GM21360 (cell line): ENCODE results near the gene GATB.
A peak's percentile ranks its signal among the peaks of the same experiment; 100 is the strongest.

Experiments
- ATAC-seq: cut with Tn5 transposase; IDR thresholded peaks from one replicate; pipeline ENCODE4 v1.9.1; 2021; ENCODE audit warnings: mild to moderate bottlenecking, moderate library complexity; ENCODE audit not compliant: unreplicated experiment

Gene GATB, protein sequence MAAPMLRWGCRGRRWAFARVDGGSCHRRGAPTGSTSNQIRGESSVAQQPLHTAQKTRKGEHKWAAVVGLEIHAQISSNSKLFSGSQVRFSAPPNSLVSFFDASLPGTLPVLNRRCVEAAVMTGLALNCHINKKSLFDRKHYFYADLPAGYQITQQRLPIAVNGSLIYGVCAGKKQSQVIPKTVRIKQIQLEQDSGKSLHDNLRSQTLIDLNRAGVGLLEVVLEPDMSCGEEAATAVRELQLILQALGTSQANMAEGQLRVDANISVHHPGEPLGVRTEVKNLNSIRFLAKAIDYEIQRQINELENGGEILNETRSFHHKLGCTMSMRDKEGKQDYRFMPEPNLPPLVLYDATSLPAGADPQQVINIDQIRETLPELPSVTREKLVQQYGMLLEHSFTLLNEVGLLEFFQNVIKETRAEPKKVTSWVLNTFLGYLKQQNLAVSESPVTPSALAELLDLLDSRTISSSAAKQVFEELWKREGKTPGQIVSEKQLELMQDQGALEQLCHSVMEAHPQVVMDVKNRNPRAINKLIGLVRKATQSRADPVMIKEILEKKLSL

DNA sequence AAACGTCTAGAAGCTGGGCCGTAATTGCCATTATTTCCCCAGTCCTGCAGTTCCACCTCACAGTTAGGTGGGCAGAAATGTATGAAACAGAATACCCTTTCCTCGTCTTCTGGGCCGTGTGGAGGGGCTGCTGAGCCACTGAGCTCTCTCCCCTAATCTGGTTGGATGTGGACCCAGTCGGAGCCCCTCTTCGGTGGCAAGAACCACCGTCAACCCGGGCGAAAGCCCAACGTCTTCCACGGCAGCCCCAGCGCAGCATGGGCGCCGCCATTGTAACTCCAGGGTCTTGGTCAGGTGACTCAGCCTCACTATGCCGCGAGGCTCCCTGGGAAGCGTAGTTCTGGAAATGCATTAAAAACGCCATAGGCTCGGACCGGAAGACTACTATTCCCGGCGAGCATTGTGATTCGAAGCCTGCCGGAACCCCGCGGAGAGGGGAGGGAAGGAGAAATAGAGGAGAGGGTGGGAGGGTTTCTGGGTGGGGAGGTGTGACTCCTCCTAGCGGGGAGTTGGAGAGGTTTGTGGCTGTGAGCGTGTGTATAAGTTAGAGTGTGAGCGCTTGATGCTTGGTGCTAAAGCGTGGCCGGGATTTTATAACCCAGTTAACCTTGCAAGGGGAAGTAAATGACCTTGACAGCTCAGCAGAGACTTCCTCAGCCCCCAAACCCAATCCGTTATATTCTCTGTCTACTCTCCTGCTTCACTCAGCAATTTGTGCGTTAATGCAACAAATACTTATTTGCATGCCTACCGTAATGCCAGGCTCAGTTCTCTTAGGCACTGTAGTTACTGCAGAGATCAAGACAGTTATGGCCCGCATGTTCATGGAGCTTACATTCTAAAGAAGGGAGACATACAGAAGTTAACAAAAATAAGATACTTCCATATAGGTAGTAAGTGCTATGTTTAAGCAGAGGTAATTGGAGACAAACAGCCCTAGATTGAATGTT is at the start of gene GATB:
Gene GATB, minus strand, starts transcription at position 296 of the 950 bp plus-strand sequence. Its CDS starts 25 bp downstream, at position 271.
- peak; percentile 100 for ATAC-seq

DNA sequence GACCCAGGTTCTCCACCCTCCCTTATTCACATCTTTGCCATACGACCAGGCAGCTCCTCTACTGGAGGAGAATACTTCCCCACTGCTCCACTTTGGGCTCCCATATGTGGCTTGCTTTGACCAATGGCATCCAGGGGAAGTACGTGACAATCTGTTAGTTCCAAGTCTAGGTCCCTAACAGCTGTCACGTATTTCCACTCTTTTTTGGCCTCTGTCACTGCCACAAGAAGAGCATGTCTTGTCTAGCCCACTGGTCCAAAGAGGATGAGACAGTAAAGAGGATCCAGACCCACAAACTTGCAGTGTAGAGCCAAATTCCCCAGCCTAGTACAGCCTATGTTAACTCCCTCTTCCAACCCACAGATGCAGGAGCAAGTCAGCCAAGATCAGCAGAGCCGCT is 49.7 kb upstream of the GATB start:
- ATAC-seq, result no peak

DNA sequence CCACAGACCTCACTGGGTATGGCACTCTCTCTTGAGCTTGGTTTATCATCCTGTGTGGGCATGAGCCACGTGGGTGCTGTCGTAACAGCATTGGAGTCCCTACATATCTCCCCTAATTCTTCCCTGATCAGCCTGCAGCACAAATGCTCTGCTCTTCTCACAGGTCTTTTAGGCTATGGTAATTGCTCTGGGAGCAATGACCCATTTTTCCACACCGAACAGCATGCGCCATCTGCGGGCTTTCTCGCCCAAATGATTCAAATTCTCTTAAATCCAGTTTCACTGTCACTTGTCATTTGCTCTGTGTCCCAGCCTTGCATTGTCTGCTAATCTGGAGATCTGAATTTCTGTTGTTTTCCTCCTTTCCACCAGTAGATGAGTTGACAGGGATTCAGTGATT is 48.9 kb upstream of the GATB start:
- no peak for ATAC-seq

DNA sequence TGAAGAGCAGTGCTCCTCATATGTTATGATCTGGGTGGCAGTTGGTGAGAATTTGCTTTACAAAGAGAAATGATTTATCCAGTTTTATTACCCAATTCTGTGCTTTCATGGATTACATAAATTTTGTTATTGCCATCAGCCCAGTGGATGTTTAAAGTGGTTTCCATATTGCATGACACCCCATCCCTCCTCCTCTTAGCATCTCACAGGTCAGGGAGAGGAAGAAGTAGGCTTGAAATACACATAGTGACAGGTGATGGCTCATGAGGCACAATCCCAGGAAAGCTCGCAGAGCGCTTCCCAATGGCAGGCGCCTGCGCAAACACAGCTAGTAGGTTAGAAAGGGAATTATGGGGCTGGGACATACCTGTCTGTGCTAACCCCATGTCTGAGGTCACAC is 47.7 kb upstream of the GATB start:
- ATAC-seq, result no peak

DNA sequence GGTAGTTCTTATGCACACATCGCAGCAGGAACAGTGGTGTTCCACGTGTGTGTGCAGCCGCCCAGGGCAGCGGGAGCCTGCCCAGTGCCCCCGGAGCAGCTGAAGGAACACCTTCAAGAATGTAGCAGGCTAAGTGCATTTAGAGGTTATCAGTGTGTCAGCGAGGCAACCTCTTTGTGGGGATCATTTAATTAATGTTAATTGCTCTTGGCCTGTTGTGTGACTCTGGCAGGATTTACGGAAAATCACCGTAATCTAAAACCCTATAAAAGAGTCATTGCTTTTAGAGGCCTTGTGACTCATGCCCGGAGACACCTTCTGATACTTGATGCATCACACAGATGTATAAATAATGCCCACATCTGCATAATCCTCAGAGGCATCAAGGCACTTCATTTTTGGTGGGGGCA is 47.3 kb upstream of the GATB start:
- ATAC-seq, result no peak

DNA sequence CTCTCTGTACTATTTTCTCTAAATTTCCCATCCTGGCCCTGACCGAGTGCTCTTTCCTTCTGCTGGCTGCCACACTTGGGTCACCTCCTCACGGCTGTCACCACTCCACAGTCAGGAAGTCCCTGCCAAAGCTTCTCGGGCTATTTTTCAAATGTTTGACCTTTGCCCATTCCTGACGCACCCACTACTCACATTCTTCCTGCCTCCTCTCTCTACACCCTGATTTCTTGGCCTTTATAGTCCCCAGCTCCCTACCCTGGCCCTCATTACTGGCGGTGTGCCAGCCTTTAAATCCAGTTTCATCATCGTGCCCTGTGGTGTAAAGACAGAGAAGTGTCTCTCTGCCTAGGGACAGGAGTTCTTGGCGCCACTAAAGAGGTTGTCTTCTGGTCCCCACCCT is 46.4 kb upstream of the GATB start:
- ATAC-seq, result no peak

DNA sequence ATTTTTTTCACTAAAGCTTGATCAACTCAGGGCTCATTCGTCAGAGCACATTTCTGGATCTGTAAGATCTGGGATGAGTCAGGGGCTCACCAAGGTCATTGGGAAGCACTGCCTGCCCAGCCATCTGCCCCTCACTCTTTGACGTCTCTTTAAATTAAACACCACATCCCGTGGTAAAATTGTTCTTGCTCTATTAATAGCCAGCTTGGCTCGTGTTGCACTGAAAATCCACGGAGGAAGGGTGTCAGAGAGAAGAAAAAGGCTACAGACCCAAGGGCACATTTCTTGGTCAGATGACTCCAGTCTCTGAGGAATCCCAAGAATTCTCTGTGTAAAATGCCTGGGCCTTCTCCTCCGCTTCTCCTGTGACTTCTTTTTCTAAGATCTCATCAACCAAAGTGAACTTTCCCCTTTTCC is 45.7 kb upstream of the GATB start:
- ATAC-seq, result no peak

DNA sequence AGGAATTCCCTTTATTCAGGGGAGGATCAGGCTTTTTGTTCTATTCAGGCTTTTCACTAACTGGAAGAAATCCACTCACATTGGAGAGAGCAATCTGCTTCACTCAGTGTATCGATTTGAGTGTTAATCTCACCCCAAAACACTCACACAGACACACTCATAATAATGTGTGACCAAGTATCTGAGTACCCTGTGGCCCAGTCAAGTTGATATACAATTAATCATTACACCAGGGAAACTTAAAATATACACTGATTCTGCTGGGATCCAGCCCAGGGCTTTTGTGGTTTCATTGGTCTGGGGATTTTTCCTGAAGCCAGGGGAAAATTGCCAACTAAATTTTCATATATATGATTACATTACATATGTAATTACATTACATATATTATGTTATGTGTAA is 44.0 kb upstream of the GATB start:
- ATAC-seq, result no peak

DNA sequence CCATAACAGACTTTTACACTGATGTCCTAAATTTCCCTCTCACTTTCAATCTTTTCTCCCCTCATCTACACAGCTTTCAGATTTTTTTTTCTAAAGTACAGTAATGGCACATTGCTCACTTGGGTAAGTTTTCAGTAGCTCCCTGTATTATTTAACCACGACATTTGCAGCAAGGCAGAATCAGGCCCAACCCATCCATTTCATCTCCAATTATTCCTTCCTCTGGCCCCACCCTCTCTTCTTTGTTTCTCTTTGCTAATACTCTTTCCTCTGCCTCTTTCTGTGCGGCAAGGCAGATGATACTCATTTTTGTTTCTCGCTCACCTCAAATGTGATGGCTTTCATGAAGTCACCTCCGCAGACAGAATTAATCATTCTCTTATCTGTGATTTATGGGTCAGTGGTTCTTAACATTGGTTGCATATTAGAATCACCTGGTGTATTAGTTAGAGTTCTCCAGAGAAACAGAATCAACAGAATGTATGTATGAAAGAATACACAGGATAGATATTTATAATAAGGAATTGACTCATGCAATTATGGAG is 43.4 kb upstream of the GATB start:
- no peak for ATAC-seq

DNA sequence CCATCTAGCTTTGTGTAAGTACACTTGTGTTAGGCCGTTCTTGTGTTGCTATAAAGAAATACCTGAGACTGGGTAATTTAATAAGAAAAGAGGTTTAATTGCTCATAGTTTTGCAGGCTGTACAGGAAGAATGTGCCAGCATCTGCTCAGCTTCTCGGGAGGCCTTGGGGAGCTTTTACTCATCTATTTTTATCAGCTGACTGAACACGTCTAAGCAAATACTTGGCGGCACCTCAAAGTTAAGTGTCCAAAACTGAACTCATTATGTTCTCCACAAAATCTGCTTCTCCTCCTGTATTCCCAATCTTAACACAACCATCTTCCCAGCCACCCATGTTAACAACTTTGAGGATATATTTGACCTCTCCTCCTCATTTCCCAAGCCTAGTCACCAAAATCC is 42.4 kb upstream of the GATB start:
- no peak for ATAC-seq

DNA sequence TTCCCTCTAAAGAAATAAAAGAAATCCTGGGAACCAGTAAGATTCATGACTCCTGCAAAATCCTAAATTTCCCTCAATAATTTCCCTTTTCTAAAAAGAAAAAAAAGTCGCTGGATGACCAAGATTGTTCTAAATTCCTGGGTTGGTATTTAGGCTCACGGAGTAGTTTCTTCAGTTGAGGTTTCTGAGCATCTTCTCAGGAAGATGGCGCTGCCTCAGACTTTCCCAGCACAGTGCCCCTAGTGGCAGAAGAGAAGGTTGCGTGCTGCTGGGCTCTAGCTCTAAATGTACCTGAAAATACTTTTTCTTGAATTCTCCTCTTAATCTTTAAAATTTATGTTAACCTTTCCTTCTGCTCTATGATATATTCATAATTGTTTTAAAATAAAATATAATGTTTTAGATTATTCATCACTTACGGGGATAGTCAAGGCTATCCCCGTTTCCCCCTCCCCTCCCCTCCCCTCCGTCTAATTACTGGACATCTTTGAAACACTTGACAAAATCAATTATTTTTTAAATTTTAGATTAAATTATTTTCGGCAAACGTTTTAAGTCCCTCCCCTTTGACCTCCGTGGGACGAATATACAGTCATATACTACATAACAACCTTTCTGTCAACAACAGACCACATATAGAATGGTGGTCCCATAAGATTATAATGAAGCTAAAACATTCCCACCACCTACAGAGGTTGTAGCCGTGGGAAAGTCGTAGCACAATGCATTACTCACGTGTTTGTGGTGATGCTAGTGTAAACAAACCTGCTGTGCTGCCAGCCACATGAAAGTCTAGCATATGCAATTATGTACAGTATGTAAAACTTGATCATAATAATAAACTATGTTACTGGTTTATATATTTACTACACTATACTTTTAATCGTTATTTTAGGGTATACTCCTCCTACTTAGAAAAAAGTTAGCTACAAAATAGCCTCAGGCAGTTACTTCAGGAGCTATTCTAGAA is 41.0 kb upstream of the GATB start:
- no peak for ATAC-seq

DNA sequence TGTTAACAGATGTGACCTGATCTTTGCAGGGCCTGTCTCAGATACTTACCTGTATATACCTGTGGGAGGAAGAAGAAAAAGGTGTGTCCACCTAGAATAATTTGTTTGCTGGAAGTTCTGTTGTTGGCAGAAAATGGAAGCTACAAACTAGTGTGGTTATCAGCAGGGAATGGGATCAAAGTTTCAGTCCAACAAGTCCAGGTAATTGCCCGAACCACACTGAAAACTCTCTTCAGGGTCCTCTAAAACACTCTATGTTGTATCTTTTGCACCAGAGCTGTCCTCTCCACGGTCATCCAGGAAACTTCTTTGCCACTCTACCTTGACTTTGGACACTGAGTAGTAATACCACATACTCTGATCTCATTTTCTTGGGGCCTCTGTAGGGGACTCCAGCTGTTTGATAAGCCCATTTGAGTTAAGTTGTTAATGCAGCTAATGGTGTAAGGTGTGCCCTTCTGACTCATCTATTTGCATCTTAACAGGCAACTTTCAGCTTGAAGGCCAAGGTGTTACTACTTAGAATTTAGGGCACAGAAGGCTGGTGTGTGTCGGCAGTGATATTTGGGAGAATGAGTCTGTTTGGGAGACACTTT is 38.7 kb upstream of the GATB start:
- no peak for ATAC-seq

DNA sequence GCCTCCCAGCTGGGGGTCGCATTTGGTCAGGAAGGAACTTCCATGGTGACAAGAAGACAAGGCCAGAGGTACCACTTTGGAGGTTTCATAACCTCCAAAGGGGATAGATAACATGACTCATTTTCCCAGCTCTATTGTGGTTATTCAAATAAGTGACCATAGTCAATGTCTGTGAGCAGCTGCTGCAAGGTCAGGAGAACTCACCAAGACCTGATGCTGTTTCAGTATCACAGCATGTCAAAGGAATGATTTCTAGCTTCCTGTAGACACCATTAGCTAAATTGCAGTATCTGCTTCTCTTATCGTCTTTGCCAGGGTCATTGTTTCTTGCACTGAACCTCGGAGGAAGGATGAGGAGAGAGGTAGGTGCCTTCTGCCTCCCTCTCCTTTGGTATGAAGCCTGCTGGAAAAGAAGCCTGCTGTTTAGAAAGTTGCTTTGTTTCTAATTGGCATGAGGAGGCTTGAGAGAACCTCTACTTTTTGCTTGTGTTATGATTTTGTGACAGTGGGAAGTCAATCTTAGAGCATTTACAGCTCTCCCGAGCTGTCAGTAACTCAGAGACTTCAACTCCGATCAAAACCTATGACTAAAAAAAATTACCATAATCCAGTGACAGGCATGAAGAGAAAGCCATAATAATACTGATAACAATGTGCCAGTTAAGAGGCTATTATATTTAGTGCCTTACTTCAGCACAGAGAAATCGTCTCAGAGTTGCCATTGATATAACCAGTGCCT is 38.0 kb upstream of the GATB start:
- peak; percentile 75 for ATAC-seq

DNA sequence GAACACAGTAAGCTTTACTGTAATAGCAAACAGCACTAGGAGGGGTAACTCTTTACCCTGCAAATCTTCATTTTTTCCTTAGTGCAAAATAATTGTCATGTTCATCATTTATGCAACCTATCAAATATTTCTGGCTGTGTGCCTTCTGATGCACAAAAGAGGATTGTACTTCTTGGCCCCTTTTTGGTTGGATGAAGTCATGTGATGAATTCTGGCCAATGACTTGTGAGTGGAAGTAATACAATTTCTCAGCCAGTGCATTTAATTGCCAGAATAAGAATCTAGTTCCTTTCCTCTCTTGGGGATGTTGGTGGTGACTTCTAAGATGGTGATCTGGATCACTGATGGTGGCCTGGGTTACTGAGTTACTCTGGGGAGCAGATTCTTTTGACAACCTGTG is 37.0 kb upstream of the GATB start:
- ATAC-seq, result no peak

DNA sequence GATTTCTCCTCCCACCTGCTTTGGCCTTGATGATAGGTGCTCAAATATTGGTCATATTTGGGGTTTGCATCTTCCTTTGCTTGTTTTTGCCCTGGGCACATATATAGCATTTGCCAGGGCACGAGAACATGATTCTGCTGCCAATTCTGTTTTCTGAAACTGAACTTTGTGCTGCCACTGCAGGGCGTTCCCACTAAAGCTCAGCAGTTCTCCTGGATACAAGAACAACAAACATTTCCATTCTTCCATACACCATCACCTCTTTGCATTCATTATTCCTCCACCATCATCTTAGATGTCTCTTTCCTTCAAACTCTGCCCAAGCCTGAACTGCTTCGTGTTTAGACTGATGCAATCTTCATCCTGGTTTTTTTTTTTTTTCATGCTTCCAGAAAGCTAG is 36.3 kb upstream of the GATB start:
- no peak for ATAC-seq

DNA sequence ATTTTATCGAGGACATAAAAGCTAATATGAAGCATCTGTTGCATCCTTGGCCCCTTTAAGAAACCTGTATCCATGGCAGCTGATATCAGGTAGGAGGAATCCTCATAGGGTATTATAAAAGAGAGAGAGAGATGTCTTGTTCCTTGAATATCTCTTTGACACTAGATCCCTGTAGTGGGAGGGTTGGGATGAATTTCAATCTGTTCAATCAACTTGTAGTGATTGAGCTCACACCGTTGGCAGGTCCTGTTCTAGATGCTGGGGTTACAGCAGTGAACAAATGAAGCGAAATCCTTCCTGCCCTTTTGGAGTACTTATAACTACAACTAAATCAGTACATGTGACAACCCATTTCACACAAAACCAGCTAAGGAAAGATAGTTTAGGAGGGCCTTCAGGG is 35.3 kb upstream of the GATB start:
- no peak for ATAC-seq

DNA sequence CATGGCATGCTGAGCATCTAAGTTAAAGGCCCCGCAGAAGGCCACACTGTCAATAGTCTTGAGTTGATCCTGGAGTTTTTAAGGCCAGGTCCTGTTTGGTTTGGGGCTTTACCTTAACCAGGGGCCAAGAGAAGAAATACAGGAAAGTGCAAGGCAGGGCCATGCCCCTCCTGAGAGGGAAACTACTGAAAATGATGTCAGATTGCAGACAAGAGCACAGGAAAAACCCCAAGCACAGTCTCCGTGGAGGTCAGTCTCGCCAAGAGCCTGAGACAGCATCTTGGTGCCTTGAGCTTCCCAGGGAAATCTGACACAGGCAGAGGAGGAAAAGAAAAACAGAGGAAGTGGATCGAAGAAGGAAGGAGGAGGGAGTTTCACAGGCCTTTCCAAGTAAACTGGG is 32.2 kb upstream of the GATB start:
- no peak for ATAC-seq

DNA sequence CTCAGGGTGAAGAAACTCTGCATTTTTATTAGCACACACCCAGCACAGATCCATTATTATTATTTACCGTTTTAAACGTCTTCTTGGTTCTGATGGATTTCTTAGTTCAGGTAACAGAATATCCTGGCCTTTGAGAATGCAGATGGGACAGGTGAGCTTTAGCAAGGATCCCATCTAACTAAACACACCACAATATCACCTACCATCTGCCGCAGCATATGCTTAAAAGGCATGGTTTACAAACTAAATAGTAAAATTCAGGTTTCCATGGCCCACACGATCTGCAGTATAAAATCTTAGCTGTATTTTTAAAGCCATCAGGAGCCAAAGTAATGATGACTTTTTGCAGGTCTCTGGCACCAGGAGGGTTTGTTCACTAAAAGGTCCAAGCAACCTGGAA is 31.7 kb upstream of the GATB start:
- no peak for ATAC-seq

DNA sequence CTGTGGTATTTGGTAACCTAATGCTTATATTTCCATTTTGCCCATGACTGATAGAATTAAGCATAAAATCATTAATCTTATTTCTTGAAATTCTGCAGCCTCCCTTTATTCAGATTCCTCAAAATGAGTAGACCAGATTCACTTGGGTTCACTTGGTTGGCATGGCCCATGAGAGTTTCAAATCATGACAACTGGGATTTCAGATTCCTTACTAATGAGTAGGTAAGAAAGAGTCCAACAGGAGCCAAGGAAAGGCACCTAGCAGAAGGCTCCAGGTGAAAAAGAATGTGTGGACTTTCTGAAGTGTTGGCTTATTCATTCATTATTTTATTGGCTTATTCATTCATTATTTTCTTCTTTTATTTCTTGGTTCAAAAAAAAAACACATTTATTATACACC is 27.2 kb upstream of the GATB start:
- no peak for ATAC-seq
